HG02870 (cell line): Measurements from ENCODE around the gene FOXJ1.

Experiments used
- ATAC-seq: cut with Tn5 transposase; IDR thresholded peaks from one replicate; pipeline ENCODE4 v1.9.1; 2021; ENCODE audit warnings: mild to moderate bottlenecking, moderate library complexity; ENCODE audit not compliant: unreplicated experiment

FOXJ1 gene

GRCh38 chr17:76142039-76142584 is 1.1 kb upstream of the FOXJ1 start:
- no peak for ATAC-seq

GRCh38 chr17:76140661-76141211 is 309 bp downstream of the FOXJ1 start:
- no peak for ATAC-seq

- no peak for ATAC-seq
Observed at GRCh38 chr17:76139801-76140660, 1.0 kb downstream of the FOXJ1 start.

- no peak for ATAC-seq
Observed at GRCh38 chr17:76138896-76139752, 1.9 kb downstream of the FOXJ1 start.

- no peak for ATAC-seq
Observed at GRCh38 chr17:76138234-76138895, 2.7 kb downstream of the FOXJ1 start.

- ATAC-seq = no peak
Observed at GRCh38 chr17:76137351-76138233, 3.5 kb downstream of the FOXJ1 start.

- no peak for ATAC-seq
Observed at GRCh38 chr17:76137001-76137350, 4.1 kb downstream of the FOXJ1 start.

GRCh38 chr17:76136276-76137000 is 4.6 kb downstream of the FOXJ1 start:
- ATAC-seq = no peak

- no peak for ATAC-seq
Observed at GRCh38 chr17:76135810-76136188, 5.2 kb downstream of the FOXJ1 start.

- no peak for ATAC-seq
Observed at GRCh38 chr17:76134911-76135809, 5.9 kb downstream of the FOXJ1 start.

- ATAC-seq = no peak
Observed at GRCh38 chr17:76132574-76133338, 8.3 kb downstream of the FOXJ1 start.

- ATAC-seq = no peak
Observed at GRCh38 chr17:76131692-76132573, 9.1 kb downstream of the FOXJ1 start.

GRCh38 chr17:76131051-76131691 is 9.9 kb downstream of the FOXJ1 start:
- no peak for ATAC-seq

GRCh38 chr17:76130473-76130872 is 10.6 kb downstream of the FOXJ1 start:
- ATAC-seq = no peak

GRCh38 chr17:76125922-76126321 is 15.1 kb downstream of the FOXJ1 start:
- no peak for ATAC-seq

GRCh38 chr17:76125391-76125675 is 15.7 kb downstream of the FOXJ1 start:
- ATAC-seq = no peak
